Measurements from ENCODE around the gene ROS1. TPM values are rescaled to one million over a fixed set of nuclear protein-coding genes. Genes with fewer than 3 reads are reported as not detected.

ROS1 gene
- total RNA-seq, 1 experiment from 2014 or later = not detected

DNA sequence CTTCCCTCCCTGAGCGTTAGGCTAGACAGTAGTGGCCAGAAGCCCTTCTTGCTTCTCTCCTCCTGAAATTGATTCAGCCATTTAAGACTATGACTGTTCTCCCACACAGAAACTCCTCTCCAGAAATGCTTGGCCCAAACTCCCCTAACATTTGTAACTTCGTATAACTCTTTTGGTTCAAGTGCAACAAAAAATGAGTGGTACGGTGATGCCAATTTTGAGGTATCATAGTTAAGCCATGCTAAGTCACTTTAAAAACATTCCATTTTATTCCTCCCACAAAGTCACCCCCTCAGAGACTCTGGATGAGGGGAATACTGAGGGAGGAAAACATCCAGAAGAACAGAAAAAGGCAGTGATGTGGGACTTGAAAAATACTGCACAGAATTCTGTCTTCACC is 21.1 kb upstream of the ROS1 start:
- H4K91ac ChIP-seq (ENCODE audit: insufficient read length, low read depth, low read length) = no peak overlapping the region
- no peaks in the 10 kb centered on the region for H3K79me1 ChIP-seq (ENCODE audit: insufficient read depth, low read depth, low read length, poor library complexity, severe bottlenecking)
- no peaks in the 10 kb centered on the region; the same call in 1 of the 2 replicates for H3K27me3 Mint-ChIP-seq (ENCODE audit: low read depth)
- no peak overlapping the region for H2AK5ac ChIP-seq (ENCODE audit: insufficient read length, low read length)
- H3K27ac ChIP-seq (ENCODE audit: insufficient read length, low read depth, low read length) = no peak overlapping the region
- H3K4me1 ChIP-seq (ENCODE audit: insufficient read depth, low read length) = no peaks in the 10 kb centered on the region
- no peak overlapping the region for H3K23ac ChIP-seq (ENCODE audit: insufficient read length, low read depth, low read length)
- H4K20me1 ChIP-seq (ENCODE audit: control insufficient read depth, insufficient read depth, insufficient read length) = no peaks in the 10 kb centered on the region
- H3K9ac ChIP-seq (ENCODE audit: extremely low read depth, insufficient read length, low read length) = no peak overlapping the region
- WGBS (ENCODE audit: extremely low coverage, insufficient read length, low lambda C conversion rate) = no CpG with 5 or more reads among the region's 3 CpGs
- TF ChIP-seq, protein P1, sequence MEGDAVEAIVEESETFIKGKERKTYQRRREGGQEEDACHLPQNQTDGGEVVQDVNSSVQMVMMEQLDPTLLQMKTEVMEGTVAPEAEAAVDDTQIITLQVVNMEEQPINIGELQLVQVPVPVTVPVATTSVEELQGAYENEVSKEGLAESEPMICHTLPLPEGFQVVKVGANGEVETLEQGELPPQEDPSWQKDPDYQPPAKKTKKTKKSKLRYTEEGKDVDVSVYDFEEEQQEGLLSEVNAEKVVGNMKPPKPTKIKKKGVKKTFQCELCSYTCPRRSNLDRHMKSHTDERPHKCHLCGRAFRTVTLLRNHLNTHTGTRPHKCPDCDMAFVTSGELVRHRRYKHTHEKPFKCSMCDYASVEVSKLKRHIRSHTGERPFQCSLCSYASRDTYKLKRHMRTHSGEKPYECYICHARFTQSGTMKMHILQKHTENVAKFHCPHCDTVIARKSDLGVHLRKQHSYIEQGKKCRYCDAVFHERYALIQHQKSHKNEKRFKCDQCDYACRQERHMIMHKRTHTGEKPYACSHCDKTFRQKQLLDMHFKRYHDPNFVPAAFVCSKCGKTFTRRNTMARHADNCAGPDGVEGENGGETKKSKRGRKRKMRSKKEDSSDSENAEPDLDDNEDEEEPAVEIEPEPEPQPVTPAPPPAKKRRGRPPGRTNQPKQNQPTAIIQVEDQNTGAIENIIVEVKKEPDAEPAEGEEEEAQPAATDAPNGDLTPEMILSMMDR (conservative IDR thresholded peaks at IDR 0.05) = no peak
- no peak overlapping the region for H3K14ac ChIP-seq (ENCODE audit: insufficient read depth, low read length)
- no peak overlapping the region for H2AFZ ChIP-seq (ENCODE audit: low read length)
- H3K4me3 Mint-ChIP-seq = no peak overlapping the region
- H3K36me3 Mint-ChIP-seq (ENCODE audit: insufficient read depth in 1 of 3, low read depth in 3 of 3) = no peaks in the 10 kb centered on the region; a peak in 1 of 7 replicates
- no peaks in the 10 kb centered on the region for H3K79me2 ChIP-seq (ENCODE audit: insufficient read depth, low read length)
- no peaks in the 10 kb centered on the region for H3K27me3 ChIP-seq (ENCODE audit: insufficient read depth, low read length)
- no peak overlapping the region for H3K4me2 ChIP-seq (ENCODE audit: insufficient read depth, insufficient read length, low read length)
- H3K56ac ChIP-seq (ENCODE audit: insufficient read length, low read depth, low read length) = no peak overlapping the region
- no peaks in the 10 kb centered on the region for H3K9me3 ChIP-seq (ENCODE audit: control insufficient read depth, low read depth, low read length)
- no peak overlapping the region for H3T11ph ChIP-seq (ENCODE audit: low read length)
- no peak overlapping the region for H2BK120ac ChIP-seq (ENCODE audit: low read depth, low read length, poor library complexity, severe bottlenecking)
- DNase-seq = no peak
- no peak overlapping the region for H2BK5ac ChIP-seq (ENCODE audit: insufficient read length, low read length)
- H4K8ac ChIP-seq (replicated peaks; ENCODE audit: insufficient read length, low read depth, low read length) = no peak overlapping the region
- no peaks in the 10 kb centered on the region for H3K23me2 ChIP-seq (ENCODE audit: insufficient read length, low read depth, low read length, poor library complexity, severe bottlenecking)
- H2BK20ac ChIP-seq (ENCODE audit: low read depth, low read length, poor library complexity, severe bottlenecking) = no peak overlapping the region
- H4K5ac ChIP-seq (ENCODE audit: insufficient read length, low read depth, low read length) = no peak overlapping the region
- H3K18ac ChIP-seq (ENCODE audit: insufficient read length, low read depth, low read length) = no peak overlapping the region
- H2BK15ac ChIP-seq (ENCODE audit: low read depth, low read length) = no peak overlapping the region
- no peak overlapping the region; a peak in 1 of 7 replicates for H3K27ac Mint-ChIP-seq
- no peaks in the 10 kb centered on the region for H3K9me3 Mint-ChIP-seq
- H3K4me1 Mint-ChIP-seq = peaks cover 11 to 16% of the 10 kb centered on the region in 2 experiments
- no peak overlapping the region for H2BK12ac ChIP-seq (ENCODE audit: insufficient read length, low read depth, low read length)
- H3K4ac ChIP-seq (ENCODE audit: low read depth, low read length) = no peak overlapping the region
